Occipital lobe (tissue), 1 donor: Measurements from ENCODE around the gene TM4SF5. TPM values are rescaled to one million over a fixed set of nuclear protein-coding genes. Genes with fewer than 3 reads are reported as not detected.

ENCODE experiments used
- total RNA-seq: library from RNA; depleted of rRNA; stranded (reverse); fragments of >200 nt; gene quantifications from one replicate; pipeline ENCODE4 v1.2.3, GENCODE V29; 2014

TM4SF5 gene
- total RNA-seq, 1 donor from 2014 or later = not detected

Other genes starting within 250 kb of the TM4SF5 start
- gene MYBBP1A, start 216.5 kb upstream of the TM4SF5 start, total RNA-seq = 28.5 TPM
- gene GGT6, start 211.3 kb upstream of the TM4SF5 start, total RNA-seq = not detected
- 3.7 TPM for gene SMTNL2, start 187.4 kb upstream of the TM4SF5 start, total RNA-seq
- not detected for gene ALOX15, start 130.2 kb upstream of the TM4SF5 start, total RNA-seq
- 33.5 TPM for gene PELP1, start 67.7 kb upstream of the TM4SF5 start, total RNA-seq
- 10.5 TPM for gene ARRB2, start 61.3 kb upstream of the TM4SF5 start, total RNA-seq
- 5.6 TPM for gene MED11, start 40.5 kb upstream of the TM4SF5 start, total RNA-seq
- 0.31 TPM for gene ZMYND15, start 32.1 kb upstream of the TM4SF5 start, total RNA-seq
- gene CXCL16, start 32.0 kb upstream of the TM4SF5 start, total RNA-seq = 1.2 TPM
- gene VMO1, start 14.5 kb downstream of the TM4SF5 start, total RNA-seq = 0.62 TPM
- not detected for gene GLTPD2, start 17.1 kb downstream of the TM4SF5 start, total RNA-seq
- 64.4 TPM for gene PSMB6, start 24.3 kb downstream of the TM4SF5 start, total RNA-seq
- 6.1 TPM for gene PLD2, start 35.3 kb downstream of the TM4SF5 start, total RNA-seq
- gene MINK1, start 61.5 kb downstream of the TM4SF5 start, total RNA-seq = 18.4 TPM
- gene C17orf107, start 127.7 kb downstream of the TM4SF5 start, total RNA-seq = 6.9 TPM
- 0.62 TPM for gene CHRNE, start 131.2 kb downstream of the TM4SF5 start, total RNA-seq
- gene GP1BA, start 160.4 kb downstream of the TM4SF5 start, total RNA-seq = not detected
- gene SLC25A11, start 168.2 kb downstream of the TM4SF5 start, total RNA-seq = 44.6 TPM
- 10.3 TPM for gene RNF167, start 168.4 kb downstream of the TM4SF5 start, total RNA-seq
- gene PFN1, start 176.6 kb downstream of the TM4SF5 start, total RNA-seq = 53.0 TPM
- 2.3 TPM for gene ENO3, start 179.2 kb downstream of the TM4SF5 start, total RNA-seq
- 21.1 TPM for gene SPAG7, start 195.9 kb downstream of the TM4SF5 start, total RNA-seq
- gene CAMTA2, start 215.8 kb downstream of the TM4SF5 start, total RNA-seq = 5.1 TPM
- gene INCA1, start 225.6 kb downstream of the TM4SF5 start, total RNA-seq = 0.31 TPM
- gene KIF1C, start 226.1 kb downstream of the TM4SF5 start, total RNA-seq = 12.5 TPM